GM12864 (cell line): ENCODE results near the gene ZNF438.
"Not testable (repeated sequence)": the region's sequence is repeated elsewhere in the genome, so short reads cannot be mapped to it uniquely, and the experiment has no call there.

Source experiments
- DNase-seq: peaks from one replicate; pipeline ENCODE4 v3.0.0-alpha.2; 2011; ENCODE audit warnings: low read depth
- H3K4me3 ChIP-seq: 2 replicates; pipeline ENCODE4 v1.5.1; 2011; ENCODE audit warnings: mild to moderate bottlenecking, low read depth, low read length, control low read depth
- TF ChIP-seq, protein P1 (sequence below): IDR thresholded peaks from 2 replicates; pipeline ENCODE4 v1.5.1; 2011; ENCODE audit warnings: low read depth, mild to moderate bottlenecking, moderate library complexity, low read length, control low read depth, inconsistent platforms; ENCODE audit errors: missing control alignments

ZNF438 gene

GRCh38 chr10:30943451-30943850 lies 88.2 kb downstream of the ZNF438 start:
- DNase-seq = no peak
- TF ChIP-seq, protein P1, sequence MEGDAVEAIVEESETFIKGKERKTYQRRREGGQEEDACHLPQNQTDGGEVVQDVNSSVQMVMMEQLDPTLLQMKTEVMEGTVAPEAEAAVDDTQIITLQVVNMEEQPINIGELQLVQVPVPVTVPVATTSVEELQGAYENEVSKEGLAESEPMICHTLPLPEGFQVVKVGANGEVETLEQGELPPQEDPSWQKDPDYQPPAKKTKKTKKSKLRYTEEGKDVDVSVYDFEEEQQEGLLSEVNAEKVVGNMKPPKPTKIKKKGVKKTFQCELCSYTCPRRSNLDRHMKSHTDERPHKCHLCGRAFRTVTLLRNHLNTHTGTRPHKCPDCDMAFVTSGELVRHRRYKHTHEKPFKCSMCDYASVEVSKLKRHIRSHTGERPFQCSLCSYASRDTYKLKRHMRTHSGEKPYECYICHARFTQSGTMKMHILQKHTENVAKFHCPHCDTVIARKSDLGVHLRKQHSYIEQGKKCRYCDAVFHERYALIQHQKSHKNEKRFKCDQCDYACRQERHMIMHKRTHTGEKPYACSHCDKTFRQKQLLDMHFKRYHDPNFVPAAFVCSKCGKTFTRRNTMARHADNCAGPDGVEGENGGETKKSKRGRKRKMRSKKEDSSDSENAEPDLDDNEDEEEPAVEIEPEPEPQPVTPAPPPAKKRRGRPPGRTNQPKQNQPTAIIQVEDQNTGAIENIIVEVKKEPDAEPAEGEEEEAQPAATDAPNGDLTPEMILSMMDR = no peak
- no peak overlapping the region for H3K4me3 ChIP-seq

DNA sequence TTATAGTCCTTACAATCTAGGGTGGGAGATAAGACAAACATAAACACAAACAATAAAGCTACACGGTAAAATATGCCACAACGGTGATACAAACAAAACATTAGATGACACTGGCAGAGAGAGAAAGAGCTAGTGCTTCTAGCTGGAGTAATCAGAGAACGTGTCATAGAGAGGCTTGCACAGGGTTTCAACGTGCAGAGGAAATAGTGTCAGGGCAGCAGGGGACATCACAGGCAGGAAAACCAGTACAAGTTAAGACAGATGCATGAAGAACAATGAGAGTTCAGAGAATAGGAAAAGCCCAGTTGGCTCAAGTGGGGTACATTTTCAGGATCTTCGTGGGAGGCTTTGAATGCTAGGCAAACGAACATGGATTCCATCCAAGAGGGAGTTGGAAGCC lies 91.4 kb downstream of the ZNF438 start:
- DNase-seq = no peak
- TF ChIP-seq, protein P1 = no peak

GRCh38 chr10:30939643-30940251 lies 91.9 kb downstream of the ZNF438 start:
- H3K4me3 ChIP-seq = no peak overlapping the region
- TF ChIP-seq, protein P1 = no peak
- DNase-seq = no peak

More for the DNA sequence above, 91.4 kb downstream of the ZNF438 start:
- no peak overlapping the region for H3K4me3 ChIP-seq

- TF ChIP-seq, protein P1 = no peak
- no peak overlapping the region for H3K4me3 ChIP-seq
- no peak for DNase-seq
Measured at GRCh38 chr10:30935078-30935477, 96.6 kb downstream of the ZNF438 start.

DNA sequence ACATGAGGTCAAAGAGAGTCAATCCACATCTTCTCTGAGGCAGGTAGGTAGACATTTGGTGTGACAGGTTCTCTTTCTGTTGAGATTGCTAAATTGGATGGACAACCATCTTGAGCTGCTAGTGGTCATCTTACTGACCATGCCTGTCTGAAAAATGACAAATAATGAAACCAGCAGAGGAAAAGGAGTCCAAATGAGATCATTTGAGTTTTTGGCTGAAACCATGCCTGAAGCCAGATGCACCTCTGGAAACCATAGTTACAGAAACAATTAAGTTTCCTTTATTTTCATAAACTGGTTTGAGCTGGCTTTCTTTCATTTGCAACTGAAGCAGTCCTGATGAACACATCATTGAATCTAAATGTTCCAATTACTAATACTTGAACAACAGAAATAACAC lies 100.6 kb downstream of the ZNF438 start:
- TF ChIP-seq, protein P1 = no peak
- H3K4me3 ChIP-seq = no peak overlapping the region
- no peak for DNase-seq

GRCh38 chr10:30929901-30930520 lies 101.7 kb downstream of the ZNF438 start:
- H3K4me3 ChIP-seq = no peak overlapping the region
- TF ChIP-seq, protein P1 = no peak
- no peak for DNase-seq

GRCh38 chr10:30929311-30929729 lies 102.3 kb downstream of the ZNF438 start:
- H3K4me3 ChIP-seq, DNase-seq: not testable (repeated sequence)
